ENCODE results near the gene SLC37A4. TPM values are rescaled to one million over a fixed set of nuclear protein-coding genes. Genes with fewer than 3 reads are reported as not detected.
"Not testable (repeated sequence)": the region's sequence is repeated elsewhere in the genome, so short reads cannot be mapped to it uniquely, and the experiment has no call there.

SLC37A4 gene
- 8.5 TPM for total RNA-seq
- polyA plus RNA-seq = 9.5 TPM
- long read RNA-seq, donor 1 = 0 reads
- long read RNA-seq, donor 2 = 0 reads
- long read RNA-seq, donor 3, partial matches to known transcripts = 0 of 4 reads
- long read RNA-seq, donor 3, other reads (novel, unspliced or antisense) = 0 of 4 reads
- long read RNA-seq, donor 4 = 0 reads
- long read RNA-seq, donor 5, transcript SLC37A4-210 (9 exons, 2,040 nt) = major isoform, 10 of 17 reads
- long read RNA-seq, donor 5, partial matches to known transcripts = 5 of 17 reads
- long read RNA-seq, donor 5, other reads (novel, unspliced or antisense) = 0 of 17 reads
- long read RNA-seq, donor 6, partial matches to known transcripts = 0 of 2 reads
- long read RNA-seq, donor 6, other reads (novel, unspliced or antisense) = 0 of 2 reads
- long read RNA-seq, donor 7, partial matches to known transcripts = 0 of 4 reads
- long read RNA-seq, donor 7, other reads (novel, unspliced or antisense) = 0 of 4 reads
- long read RNA-seq, donor 8 = 0 reads
- long read RNA-seq, donor 9, partial matches to known transcripts = 0 of 3 reads
- long read RNA-seq, donor 9, other reads (novel, unspliced or antisense) = 0 of 3 reads
- long read RNA-seq, donor 10, partial matches to known transcripts = 0 of 2 reads
- long read RNA-seq, donor 10, other reads (novel, unspliced or antisense) = 0 of 2 reads

- under 1% methylated on average over 67 of the region's 67 CpGs for WGBS
- Histone ChIP-seq H3K4me3 (ENCODE audit: low read length in 2 of 2) (peak within 1 kb of the TSS; percentile 69 to 91), H3K27ac (ENCODE audit: low read depth in 1 of 2, low read length in 1 of 2) (peak within 1 kb of the TSS; percentile 51 to 84), H3K9me3 (ENCODE audit: control insufficient read depth in 2 of 2, insufficient read depth in 1 of 2, low read length in 1 of 2) (no peaks in the 10 kb centered on the region), H3K36me3 (ENCODE audit: control insufficient read depth in 2 of 2, insufficient read depth in 2 of 2, low read length in 1 of 2) (peaks cover 11 to 21% of the 10 kb centered on the region in 2 donors), H3K4me1 (ENCODE audit: control insufficient read depth in 2 of 2, insufficient read depth in 2 of 2, low read length in 2 of 2) (peaks cover 3 to 24% of the 10 kb centered on the region in 2 donors), H3K27me3 (ENCODE audit: control insufficient read depth in 2 of 2, insufficient read depth in 1 of 2, low read length in 1 of 2) (no peaks in the 10 kb centered on the region)
- peak; percentile 62 to 91 (median 78) for DNase-seq (ENCODE audit: low read depth in 6 of 9, low spot score in 9 of 9)
Measured at GRCh38 chr11:119030329-119031047, at the start of gene SLC37A4. TSS of gene SLC37A4 (minus strand) at chr11:119030877.

GRCh38 chr11:119078675-119079420 lies 48.2 kb upstream of the SLC37A4 start:
- H3K9me3 ChIP-seq (ENCODE audit: control insufficient read depth in 2 of 2, insufficient read depth in 1 of 2, low read length in 1 of 2) = no peaks in the 10 kb centered on the region
- no peak overlapping the region for H3K27ac ChIP-seq (ENCODE audit: low read depth in 1 of 2, low read length in 1 of 2)
- H3K4me1 ChIP-seq (ENCODE audit: control insufficient read depth in 2 of 2, insufficient read depth in 2 of 2, low read length in 2 of 2) = no peaks in the 10 kb centered on the region
- peaks cover 67 to 72% of the 10 kb centered on the region in 2 donors for H3K36me3 ChIP-seq (ENCODE audit: control insufficient read depth in 2 of 2, insufficient read depth in 2 of 2, low read length in 1 of 2)
- 97% methylated on average over 19 of the region's 19 CpGs for WGBS
- DNase-seq (ENCODE audit: low read depth in 6 of 9, low spot score in 9 of 9) = no peak
- H3K27me3 ChIP-seq (ENCODE audit: control insufficient read depth in 2 of 2, insufficient read depth in 1 of 2, low read length in 1 of 2) = no peaks in the 10 kb centered on the region
- no peak overlapping the region for H3K4me3 ChIP-seq (ENCODE audit: low read length in 2 of 2)

GRCh38 chr11:119077839-119078238 lies 47.2 kb upstream of the SLC37A4 start:
- H3K36me3 ChIP-seq (ENCODE audit: control insufficient read depth in 2 of 2, insufficient read depth in 2 of 2, low read length in 1 of 2) = peaks cover 77 to 82% of the 10 kb centered on the region in 2 donors
- H3K4me3 ChIP-seq (ENCODE audit: low read length in 2 of 2) = no peak overlapping the region
- no peaks in the 10 kb centered on the region for H3K27me3 ChIP-seq (ENCODE audit: control insufficient read depth in 2 of 2, insufficient read depth in 1 of 2, low read length in 1 of 2)
- H3K9me3 ChIP-seq (ENCODE audit: control insufficient read depth in 2 of 2, insufficient read depth in 1 of 2, low read length in 1 of 2) = no peaks in the 10 kb centered on the region
- no peak overlapping the region for H3K27ac ChIP-seq (ENCODE audit: low read depth in 1 of 2, low read length in 1 of 2)
- WGBS = 99% methylated on average over 11 of the region's 11 CpGs
- no peak for DNase-seq (ENCODE audit: low read depth in 6 of 9, low spot score in 9 of 9)
- H3K4me1 ChIP-seq (ENCODE audit: control insufficient read depth in 2 of 2, insufficient read depth in 2 of 2, low read length in 2 of 2) = no peaks in the 10 kb centered on the region

GRCh38 chr11:119067371-119068222 lies 36.9 kb upstream of the SLC37A4 start, which contains the start of gene VPS11:
TSS of gene VPS11 (plus strand) at chr11:119067818. CDS start at chr11:119067824, 6 bp downstream.
- H3K4me1 ChIP-seq (ENCODE audit: control insufficient read depth in 2 of 2, insufficient read depth in 2 of 2, low read length in 2 of 2) = peaks cover 13 to 24% of the 10 kb centered on the region in 2 donors
- under 1% methylated on average over 49 of the region's 49 CpGs for WGBS
- H3K4me3 ChIP-seq (ENCODE audit: low read length in 2 of 2) = peak within 1 kb of the TSS; percentile 65 to 100
- DNase-seq (ENCODE audit: low read depth in 6 of 9, low spot score in 9 of 9) = peak; percentile 90 to 99 (median 97)
- peaks cover 19 to 21% of the 10 kb centered on the region in 2 donors for H3K36me3 ChIP-seq (ENCODE audit: control insufficient read depth in 2 of 2, insufficient read depth in 2 of 2, low read length in 1 of 2)
- no peaks in the 10 kb centered on the region for H3K9me3 ChIP-seq (ENCODE audit: control insufficient read depth in 2 of 2, insufficient read depth in 1 of 2, low read length in 1 of 2)
- peak within 1 kb of the TSS; percentile 92 to 94 for H3K27ac ChIP-seq (ENCODE audit: low read depth in 1 of 2, low read length in 1 of 2)
- H3K27me3 ChIP-seq (ENCODE audit: control insufficient read depth in 2 of 2, insufficient read depth in 1 of 2, low read length in 1 of 2) = no peaks in the 10 kb centered on the region

GRCh38 chr11:119065369-119065768 lies 34.7 kb upstream of the SLC37A4 start:
- peak in 3 of 9 donors; percentile 27 to 61 (median 44) for DNase-seq (ENCODE audit: low read depth in 6 of 9, low spot score in 9 of 9)
- Histone ChIP-seq H3K36me3 (ENCODE audit: control insufficient read depth in 2 of 2, insufficient read depth in 2 of 2, low read length in 1 of 2) (peaks cover 3 to 4% of the 10 kb centered on the region in 2 donors), H3K27ac (ENCODE audit: low read depth in 1 of 2, low read length in 1 of 2) (no peak overlapping the region), H3K9me3 (ENCODE audit: control insufficient read depth in 2 of 2, insufficient read depth in 1 of 2, low read length in 1 of 2) (no peaks in the 10 kb centered on the region), H3K27me3 (ENCODE audit: control insufficient read depth in 2 of 2, insufficient read depth in 1 of 2, low read length in 1 of 2) (no peaks in the 10 kb centered on the region), H3K4me1 (ENCODE audit: control insufficient read depth in 2 of 2, insufficient read depth in 2 of 2, low read length in 2 of 2) (peaks cover 13 to 24% of the 10 kb centered on the region in 2 donors), H3K4me3 (ENCODE audit: low read length in 2 of 2) (no peak overlapping the region)
- WGBS = 78% methylated on average over 4 of the region's 4 CpGs

- Histone ChIP-seq H3K9me3 (ENCODE audit: control insufficient read depth in 2 of 2, insufficient read depth in 1 of 2, low read length in 1 of 2) (no peaks in the 10 kb centered on the region), H3K36me3 (ENCODE audit: control insufficient read depth in 2 of 2, insufficient read depth in 2 of 2, low read length in 1 of 2) (peaks cover 0 to 4% of the 10 kb centered on the region in 2 donors), H3K27me3 (ENCODE audit: control insufficient read depth in 2 of 2, insufficient read depth in 1 of 2, low read length in 1 of 2) (no peaks in the 10 kb centered on the region), H3K4me3 (ENCODE audit: low read length in 2 of 2) (no peak overlapping the region), H3K27ac (ENCODE audit: low read depth in 1 of 2, low read length in 1 of 2) (no peak overlapping the region), H3K4me1 (ENCODE audit: control insufficient read depth in 2 of 2, insufficient read depth in 2 of 2, low read length in 2 of 2) (peaks cover 10 to 21% of the 10 kb centered on the region in 2 donors)
- DNase-seq (ENCODE audit: low read depth in 6 of 9, low spot score in 9 of 9) = no peak
- 97% methylated on average over 5 of the region's 5 CpGs for WGBS
Measured at GRCh38 chr11:119062779-119063178, 32.1 kb upstream of the SLC37A4 start.

- peaks cover 0 to 4% of the 10 kb centered on the region in 2 donors for H3K36me3 ChIP-seq (ENCODE audit: control insufficient read depth in 2 of 2, insufficient read depth in 2 of 2, low read length in 1 of 2)
- no peaks in the 10 kb centered on the region for H3K27me3 ChIP-seq (ENCODE audit: control insufficient read depth in 2 of 2, insufficient read depth in 1 of 2, low read length in 1 of 2)
- H3K4me1 ChIP-seq (ENCODE audit: control insufficient read depth in 2 of 2, insufficient read depth in 2 of 2, low read length in 2 of 2) = peaks cover 6 to 16% of the 10 kb centered on the region in 2 donors
- 97% methylated on average over 3 of the region's 3 CpGs for WGBS
- DNase-seq (ENCODE audit: low read depth in 6 of 9, low spot score in 9 of 9) = no peak
- H3K9me3 ChIP-seq (ENCODE audit: control insufficient read depth in 2 of 2, insufficient read depth in 1 of 2, low read length in 1 of 2) = no peaks in the 10 kb centered on the region
- H3K4me3 ChIP-seq (ENCODE audit: low read length in 2 of 2) = no peak overlapping the region
- no peak overlapping the region for H3K27ac ChIP-seq (ENCODE audit: low read depth in 1 of 2, low read length in 1 of 2)
Measured at GRCh38 chr11:119061256-119061655, 30.6 kb upstream of the SLC37A4 start.

GRCh38 chr11:119059128-119059527 lies 28.5 kb upstream of the SLC37A4 start:
- H3K27me3 ChIP-seq (ENCODE audit: control insufficient read depth in 2 of 2, insufficient read depth in 1 of 2, low read length in 1 of 2); DNase-seq (ENCODE audit: low read depth in 6 of 9, low spot score in 9 of 9); H3K27ac ChIP-seq (ENCODE audit: low read depth in 1 of 2, low read length in 1 of 2); H3K4me3 ChIP-seq (ENCODE audit: low read length in 2 of 2); H3K9me3 ChIP-seq (ENCODE audit: control insufficient read depth in 2 of 2, insufficient read depth in 1 of 2, low read length in 1 of 2): not testable (repeated sequence)
- peaks cover 12 to 23% of the 10 kb centered on the region in 2 donors for H3K4me1 ChIP-seq (ENCODE audit: control insufficient read depth in 2 of 2, insufficient read depth in 2 of 2, low read length in 2 of 2)
- peaks cover 9 to 15% of the 10 kb centered on the region in 2 donors for H3K36me3 ChIP-seq (ENCODE audit: control insufficient read depth in 2 of 2, insufficient read depth in 2 of 2, low read length in 1 of 2)
- 96% methylated on average over 31 of the region's 35 CpGs for WGBS

Measured in thymus (tissue), 14 donors.